Measurements from ENCODE around the gene CIDEA. TPM values are rescaled to one million over a fixed set of nuclear protein-coding genes. Genes with fewer than 3 reads are reported as not detected.
A peak's percentile ranks its signal among the peaks of the same experiment; 100 is the strongest.

The CIDEA gene
- total RNA-seq, 2 donors from 2014 or later, result not detected

- TF ChIP-seq CTCF (IDR thresholded peaks at IDR 0.05), result no peak
- peaks cover 8% of the 10 kb centered on the region for H3K9me3 ChIP-seq
- no peaks in the 10 kb centered on the region for H3K27me3 ChIP-seq (replicated peaks; ENCODE audit: insufficient read depth)
- DNase-seq (ENCODE audit: low spot score), result no peak
- no peak for ATAC-seq (ENCODE audit: insufficient number of reproducible peaks, low FRiP score, low read depth)
- H3K27ac ChIP-seq, result peak overlapping the region in 1 of 2 donors; percentile 99
- H3K4me3 ChIP-seq, result peak overlapping the region; percentile 96
- peaks cover 23% of the 10 kb centered on the region for H3K36me3 ChIP-seq
- H3K4me1 ChIP-seq (ENCODE audit: control insufficient read depth in 1 of 2, low read depth in 2 of 2), result peaks cover 40 to 60% of the 10 kb centered on the region in 2 donors
Measured at GRCh38 chr18:12310762-12311161, 56.6 kb downstream of the CIDEA start.

GRCh38 chr18:12312976-12313375 lies 58.8 kb downstream of the CIDEA start:
- H3K27me3 ChIP-seq (replicated peaks; ENCODE audit: insufficient read depth), result no peaks in the 10 kb centered on the region
- H3K27ac ChIP-seq, result peak overlapping the region in 1 of 2 donors; percentile 60
- no peak for TF ChIP-seq CTCF (IDR thresholded peaks at IDR 0.05)
- no peak for ATAC-seq (ENCODE audit: insufficient number of reproducible peaks, low FRiP score, low read depth)
- H3K4me3 ChIP-seq, result no peak overlapping the region
- H3K9me3 ChIP-seq, result peaks cover 8% of the 10 kb centered on the region
- H3K4me1 ChIP-seq (ENCODE audit: control insufficient read depth in 1 of 2, low read depth in 2 of 2), result peaks cover 45 to 68% of the 10 kb centered on the region in 2 donors
- H3K36me3 ChIP-seq, result peaks cover 23% of the 10 kb centered on the region
- no peak for DNase-seq (ENCODE audit: low spot score)

- Histone ChIP-seq H3K4me3 (no peak overlapping the region), H3K36me3 (peaks cover 23% of the 10 kb centered on the region), H3K4me1 (ENCODE audit: control insufficient read depth in 1 of 2, low read depth in 2 of 2) (peaks cover 47 to 73% of the 10 kb centered on the region in 2 donors), H3K9me3 (peaks cover 8% of the 10 kb centered on the region), H3K27me3 (replicated peaks; ENCODE audit: insufficient read depth) (no peaks in the 10 kb centered on the region), H3K27ac (peak overlapping the region; percentile 10 to 60)
- no peak for TF ChIP-seq CTCF (IDR thresholded peaks at IDR 0.05)
- ATAC-seq (ENCODE audit: insufficient number of reproducible peaks, low FRiP score, low read depth) (no peak), DNase-seq (ENCODE audit: low spot score) (no peak)
Measured at GRCh38 chr18:12313530-12314245, 59.5 kb downstream of the CIDEA start.

GRCh38 chr18:12314591-12315305 lies 60.6 kb downstream of the CIDEA start:
- no peaks in the 10 kb centered on the region for H3K27me3 ChIP-seq (replicated peaks; ENCODE audit: insufficient read depth)
- no peak for TF ChIP-seq CTCF (IDR thresholded peaks at IDR 0.05)
- peak overlapping the region; percentile 12 for H3K4me3 ChIP-seq
- H3K9me3 ChIP-seq, result peaks cover 8% of the 10 kb centered on the region
- ATAC-seq (ENCODE audit: insufficient number of reproducible peaks, low FRiP score, low read depth) (no peak), DNase-seq (ENCODE audit: low spot score) (no peak)
- H3K27ac ChIP-seq, result peak overlapping the region; percentile 10 to 60
- peaks cover 45 to 67% of the 10 kb centered on the region in 2 donors for H3K4me1 ChIP-seq (ENCODE audit: control insufficient read depth in 1 of 2, low read depth in 2 of 2)
- H3K36me3 ChIP-seq, result peaks cover 22% of the 10 kb centered on the region

GRCh38 chr18:12315490-12315889 lies 61.3 kb downstream of the CIDEA start:
- no peak for ATAC-seq (ENCODE audit: insufficient number of reproducible peaks, low FRiP score, low read depth)
- DNase-seq (ENCODE audit: low spot score), result no peak
- H3K4me1 ChIP-seq (ENCODE audit: control insufficient read depth in 1 of 2, low read depth in 2 of 2), result peaks cover 40 to 60% of the 10 kb centered on the region in 2 donors
- H3K9me3 ChIP-seq, result peaks cover 8% of the 10 kb centered on the region
- H3K27ac ChIP-seq, result peak overlapping the region; percentile 37 to 48
- no peaks in the 10 kb centered on the region for H3K27me3 ChIP-seq (replicated peaks; ENCODE audit: insufficient read depth)
- peaks cover 19% of the 10 kb centered on the region for H3K36me3 ChIP-seq
- peak overlapping the region; percentile 35 for H3K4me3 ChIP-seq
- no peak for TF ChIP-seq CTCF (IDR thresholded peaks at IDR 0.05)

All from thoracic aorta (tissue), 2 donors.